Loucy (cell line): ENCODE results near the gene CCDC70.

ENCODE experiments used
- EZH2phosphoT487 ChIP-seq: fragments of 200-600 bp; IDR thresholded peaks from 2 replicates; pipeline ENCODE4 v1.6.1; 2018; ENCODE audit warnings: antibody characterized with exemption, mild to moderate bottlenecking, moderate library complexity, borderline replicate concordance
- TF ChIP-seq, protein P1 (sequence below): fragments of 200-600 bp; sonication (generic); conservative IDR thresholded peaks from 2 replicates; pipeline ENCODE4 v1.5.1; 2014; ENCODE audit warnings: mild to moderate bottlenecking, antibody characterized with exemption, low read length

DNA sequence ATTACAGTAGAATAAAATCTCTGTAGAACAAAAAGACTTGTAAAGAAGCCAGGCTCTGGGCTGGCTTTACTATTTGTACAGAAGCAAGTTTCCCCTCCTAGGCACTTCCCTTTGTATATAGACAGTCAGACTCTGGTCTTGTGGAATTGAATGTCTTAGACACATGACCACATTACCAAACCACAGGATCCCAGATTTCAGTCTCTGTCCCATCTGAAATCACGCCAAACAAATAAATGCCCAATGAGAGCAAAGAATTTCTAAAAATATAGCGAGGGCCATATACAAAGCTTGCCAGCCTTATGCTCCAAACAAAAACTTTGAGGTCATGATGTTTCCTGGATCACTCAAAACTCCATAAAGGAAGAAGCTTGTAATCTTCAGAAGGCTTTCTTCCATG lies 23.9 kb downstream of the CCDC70 start:
- TF ChIP-seq, protein P1, sequence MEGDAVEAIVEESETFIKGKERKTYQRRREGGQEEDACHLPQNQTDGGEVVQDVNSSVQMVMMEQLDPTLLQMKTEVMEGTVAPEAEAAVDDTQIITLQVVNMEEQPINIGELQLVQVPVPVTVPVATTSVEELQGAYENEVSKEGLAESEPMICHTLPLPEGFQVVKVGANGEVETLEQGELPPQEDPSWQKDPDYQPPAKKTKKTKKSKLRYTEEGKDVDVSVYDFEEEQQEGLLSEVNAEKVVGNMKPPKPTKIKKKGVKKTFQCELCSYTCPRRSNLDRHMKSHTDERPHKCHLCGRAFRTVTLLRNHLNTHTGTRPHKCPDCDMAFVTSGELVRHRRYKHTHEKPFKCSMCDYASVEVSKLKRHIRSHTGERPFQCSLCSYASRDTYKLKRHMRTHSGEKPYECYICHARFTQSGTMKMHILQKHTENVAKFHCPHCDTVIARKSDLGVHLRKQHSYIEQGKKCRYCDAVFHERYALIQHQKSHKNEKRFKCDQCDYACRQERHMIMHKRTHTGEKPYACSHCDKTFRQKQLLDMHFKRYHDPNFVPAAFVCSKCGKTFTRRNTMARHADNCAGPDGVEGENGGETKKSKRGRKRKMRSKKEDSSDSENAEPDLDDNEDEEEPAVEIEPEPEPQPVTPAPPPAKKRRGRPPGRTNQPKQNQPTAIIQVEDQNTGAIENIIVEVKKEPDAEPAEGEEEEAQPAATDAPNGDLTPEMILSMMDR: no peak
- TF ChIP-seq EZH2phosphoT487: no peak
